ENCODE results near the gene GCSAM. TPM values are rescaled to one million over a fixed set of nuclear protein-coding genes. Genes with fewer than 3 reads are reported as not detected.
"Not testable (repeated sequence)": the region's sequence is repeated elsewhere in the genome, so short reads cannot be mapped to it uniquely, and the experiment has no call there.

GCSAM gene
- total RNA-seq, 2 donors from 2014 or later = 0.08 to 0.35 TPM

- intact Hi-C loops (cut with DNase I) = no loop called here
- ATAC-seq (peak in 1 of 2 donors; percentile 2), DNase-seq (no peak)
Observed at GRCh38 chr3:112085735-112086075, 47.3 kb downstream of the GCSAM start.

- intact Hi-C loops (cut with DNase I) = no loop called here
- ATAC-seq (peak in 1 of 2 donors; percentile 21), DNase-seq (no peak)
Observed at GRCh38 chr3:112084980-112085705, 47.9 kb downstream of the GCSAM start.

GRCh38 chr3:112083239-112083638 lies 49.8 kb downstream of the GCSAM start:
- DNase-seq (no peak), ATAC-seq (no peak)
- intact Hi-C loops (cut with DNase I) = no loop called here

- DNase-seq (no peak), ATAC-seq (no peak)
- intact Hi-C loops (cut with DNase I) = no loop called here
Observed at GRCh38 chr3:112078125-112079083, 54.6 kb downstream of the GCSAM start.

- ATAC-seq = peak; percentile 19 to 97
- DNase-seq = no peak
- intact Hi-C loops (cut with DNase I) = no loop called here
Observed at GRCh38 chr3:112074616-112075497, 58.2 kb downstream of the GCSAM start.

- ATAC-seq (no peak), DNase-seq (no peak)
- intact Hi-C loops (cut with DNase I) = no loop called here
Observed at GRCh38 chr3:112074006-112074405, 59.0 kb downstream of the GCSAM start.

GRCh38 chr3:112072387-112073060 lies 60.5 kb downstream of the GCSAM start:
- ATAC-seq; intact Hi-C loops (cut with DNase I); DNase-seq: not testable (repeated sequence)

Small RNA genes lying within 50 kb of the gene (microRNA-seq; reads per million reads assigned to microRNA genes)
- 0 reads per million in 2 donors for gene MIR567

Other genes with a start within 250 kb of the GCSAM start
- 10 to 100 TPM; 27.6 to 30.9 TPM for gene ABHD10, start 154.2 kb downstream of the GCSAM start, total RNA-seq
- not detected for gene TAGLN3, start 134.3 kb downstream of the GCSAM start, total RNA-seq
- not detected for gene TMPRSS7, start 98.5 kb downstream of the GCSAM start, total RNA-seq
- gene C3orf52, start 46.9 kb downstream of the GCSAM start, total RNA-seq = 1 to 10 TPM in 1 of 2 donors, under 1 TPM in 1; 0.41 to 1.5 TPM
- 1 to 10 TPM in 1 of 2 donors, under 1 TPM in 1; 0.26 to 1.4 TPM for gene SLC9C1, start 161.0 kb upstream of the GCSAM start, total RNA-seq
- 1 to 10 TPM; 5.8 to 6.7 TPM for gene CD200, start 199.9 kb upstream of the GCSAM start, total RNA-seq